ENCODE measurements around the gene ADAMTS6.

- TF ChIP-seq CTCF (conservative IDR thresholded peaks at IDR 0.05; ENCODE audit: low read depth in 2 of 2) (no peak), EZH2phosphoT487 (IDR thresholded peaks at IDR 0.05; ENCODE audit: unreplicated experiment) (no peak), ZNF114 (CRISPR knock-in tag; IDR thresholded peaks at IDR 0.05) (no peak), JUNB (IDR thresholded peaks at IDR 0.05; ENCODE audit: unreplicated experiment) (no peak), EZH2 (IDR thresholded peaks at IDR 0.05; ENCODE audit: low read depth, unreplicated experiment) (no peak), POLR2AphosphoS5 (IDR thresholded peaks at IDR 0.05; ENCODE audit: low read depth) (no peak), STAT1 (IDR thresholded peaks at IDR 0.05; ENCODE audit: unreplicated experiment) (no peak), CREB1 (CRISPR knock-in tag; IDR thresholded peaks at IDR 0.05; ENCODE audit: low read depth) (no peak)
- TF ChIP-seq, protein P1, sequence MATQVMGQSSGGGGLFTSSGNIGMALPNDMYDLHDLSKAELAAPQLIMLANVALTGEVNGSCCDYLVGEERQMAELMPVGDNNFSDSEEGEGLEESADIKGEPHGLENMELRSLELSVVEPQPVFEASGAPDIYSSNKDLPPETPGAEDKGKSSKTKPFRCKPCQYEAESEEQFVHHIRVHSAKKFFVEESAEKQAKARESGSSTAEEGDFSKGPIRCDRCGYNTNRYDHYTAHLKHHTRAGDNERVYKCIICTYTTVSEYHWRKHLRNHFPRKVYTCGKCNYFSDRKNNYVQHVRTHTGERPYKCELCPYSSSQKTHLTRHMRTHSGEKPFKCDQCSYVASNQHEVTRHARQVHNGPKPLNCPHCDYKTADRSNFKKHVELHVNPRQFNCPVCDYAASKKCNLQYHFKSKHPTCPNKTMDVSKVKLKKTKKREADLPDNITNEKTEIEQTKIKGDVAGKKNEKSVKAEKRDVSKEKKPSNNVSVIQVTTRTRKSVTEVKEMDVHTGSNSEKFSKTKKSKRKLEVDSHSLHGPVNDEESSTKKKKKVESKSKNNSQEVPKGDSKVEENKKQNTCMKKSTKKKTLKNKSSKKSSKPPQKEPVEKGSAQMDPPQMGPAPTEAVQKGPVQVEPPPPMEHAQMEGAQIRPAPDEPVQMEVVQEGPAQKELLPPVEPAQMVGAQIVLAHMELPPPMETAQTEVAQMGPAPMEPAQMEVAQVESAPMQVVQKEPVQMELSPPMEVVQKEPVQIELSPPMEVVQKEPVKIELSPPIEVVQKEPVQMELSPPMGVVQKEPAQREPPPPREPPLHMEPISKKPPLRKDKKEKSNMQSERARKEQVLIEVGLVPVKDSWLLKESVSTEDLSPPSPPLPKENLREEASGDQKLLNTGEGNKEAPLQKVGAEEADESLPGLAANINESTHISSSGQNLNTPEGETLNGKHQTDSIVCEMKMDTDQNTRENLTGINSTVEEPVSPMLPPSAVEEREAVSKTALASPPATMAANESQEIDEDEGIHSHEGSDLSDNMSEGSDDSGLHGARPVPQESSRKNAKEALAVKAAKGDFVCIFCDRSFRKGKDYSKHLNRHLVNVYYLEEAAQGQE (IDR thresholded peaks at IDR 0.05; ENCODE audit: unreplicated experiment) = no peak
Observed at GRCh38 chr5:65152131-65152530, 329.6 kb downstream of the ADAMTS6 start.

Measured in GM23338 (cell line).